Mesenchymal stem cell (in vitro differentiated cells and primary cell): ENCODE data around the gene PSPN.
"Not testable (repeated sequence)": the region's sequence is repeated elsewhere in the genome, so short reads cannot be mapped to it uniquely, and the experiment has no call there.

Experiments
- DNase-seq: peaks from one replicate; pipeline ENCODE4 v3.0.0-alpha.2; 2013
- H2AFZ ChIP-seq: one replicate; pipeline ENCODE4 v1.6.1; 2013; ENCODE audit warnings: low read depth, mild to moderate bottlenecking, control low read depth, inconsistent platforms, low read length, moderate library complexity
- H2AK5ac ChIP-seq: 2 replicates; pipeline ENCODE4 v1.6.1; 2013; ENCODE audit warnings: low read length, moderate library complexity, mild to moderate bottlenecking, inconsistent platforms; ENCODE audit not compliant: severe bottlenecking
- H2BK120ac ChIP-seq: one replicate; pipeline ENCODE4 v1.6.1; 2013; ENCODE audit warnings: low read depth, mild to moderate bottlenecking, inconsistent platforms, low read length, moderate library complexity
- H2BK12ac ChIP-seq, 2 experiments: one replicate each; pipeline ENCODE4 v1.6.1; 2013; ENCODE audit warnings: inconsistent platforms in 2 of 2, low read length in 2 of 2, mild to moderate bottlenecking in 2 of 2, moderate library complexity in 2 of 2, control low read depth in 1 of 2
- H2BK15ac ChIP-seq: one replicate; pipeline ENCODE4 v1.6.1; 2013; ENCODE audit warnings: mild to moderate bottlenecking, low read depth, inconsistent platforms; ENCODE audit not compliant: poor library complexity, severe bottlenecking
- H2BK5ac ChIP-seq: 2 replicates; pipeline ENCODE4 v1.6.1; 2013; ENCODE audit warnings: low read depth, mild to moderate bottlenecking, low read length, control low read depth, inconsistent platforms; ENCODE audit not compliant: poor library complexity, severe bottlenecking
- H3K14ac ChIP-seq, 2 experiments: one replicate each; pipeline ENCODE4 v1.6.1; 2013; ENCODE audit warnings: inconsistent platforms in 2 of 2, low read length in 2 of 2, control low read depth in 1 of 2, mild to moderate bottlenecking in 1 of 2, moderate library complexity in 1 of 2
- H3K18ac ChIP-seq, 2 experiments: one replicate each; pipeline ENCODE4 v1.6.1; 2013; ENCODE audit warnings: inconsistent platforms in 2 of 2, low read length in 2 of 2, control low read depth in 1 of 2, low read depth in 1 of 2, mild to moderate bottlenecking in 1 of 2
- H3K23ac ChIP-seq, 2 experiments: one replicate each; pipeline ENCODE4 v1.6.1; 2013; ENCODE audit warnings: inconsistent platforms in 2 of 2, low read length in 2 of 2, mild to moderate bottlenecking in 2 of 2, moderate library complexity in 2 of 2, control low read depth in 1 of 2
- H3K27ac ChIP-seq: 2 replicates; pipeline ENCODE4 v1.5.1; 2013; ENCODE audit warnings: mild to moderate bottlenecking, moderate library complexity, low read length, control low read depth, inconsistent platforms; ENCODE audit not compliant: poor library complexity, severe bottlenecking
- H3K27me3 ChIP-seq, 2 experiments: 2 replicates each; pipeline versions ENCODE4 v1.6.1 to v1.7.0; 2013; ENCODE audit warnings: low read length in 2 of 2, mild to moderate bottlenecking in 2 of 2, moderate library complexity in 2 of 2, control low read depth in 1 of 2, inconsistent platforms in 1 of 2; ENCODE audit not compliant: control insufficient read depth in 1 of 2, insufficient read depth in 1 of 2
- H3K36me3 ChIP-seq, 2 experiments: 2 replicates each; pipeline versions ENCODE4 v1.6.1 to v1.7.0; 2013; ENCODE audit warnings: low read length in 2 of 2, control low read depth in 1 of 2, inconsistent platforms in 1 of 2, low read depth in 1 of 2, mild to moderate bottlenecking in 1 of 2; ENCODE audit not compliant: insufficient read depth in 2 of 2, control insufficient read depth in 1 of 2
- H3K4ac ChIP-seq, 2 experiments: one replicate each; pipeline ENCODE4 v1.6.1; 2013; ENCODE audit warnings: inconsistent platforms in 2 of 2, low read length in 2 of 2, mild to moderate bottlenecking in 2 of 2, moderate library complexity in 2 of 2, control low read depth in 1 of 2, low read depth in 1 of 2
- H3K4me1 ChIP-seq: 2 replicates; pipeline ENCODE4 v1.6.1; 2013; ENCODE audit warnings: low read depth, low read length, control low read depth; ENCODE audit not compliant: control insufficient read depth, insufficient read depth
- H3K4me2 ChIP-seq: 2 replicates; pipeline ENCODE4 v1.6.1; 2013; ENCODE audit warnings: low read length, mild to moderate bottlenecking, inconsistent platforms; ENCODE audit not compliant: poor library complexity, severe bottlenecking
- H3K4me3 ChIP-seq, 2 experiments: 2 replicates each; pipeline versions ENCODE4 v1.5.1 to v1.7.0; 2013; ENCODE audit warnings: low read length in 2 of 2, mild to moderate bottlenecking in 2 of 2, control low read depth in 1 of 2, low read depth in 1 of 2; ENCODE audit not compliant: insufficient read depth in 1 of 2
- H3K79me1 ChIP-seq: replicated peaks from 2 replicates; pipeline ENCODE4 v1.6.1; 2013; ENCODE audit warnings: mild to moderate bottlenecking, control low read depth, low read length, inconsistent platforms; ENCODE audit not compliant: poor library complexity, severe bottlenecking
- H3K9ac ChIP-seq: 2 replicates; pipeline ENCODE4 v1.7.0; 2013; ENCODE audit warnings: mild to moderate bottlenecking, low read length, moderate library complexity
- H3K9me3 ChIP-seq: 2 replicates; pipeline ENCODE4 v1.7.0; 2013; ENCODE audit warnings: mild to moderate bottlenecking, low read length; ENCODE audit not compliant: control insufficient read depth
- H4K8ac ChIP-seq: one replicate; pipeline ENCODE4 v1.6.1; 2013; ENCODE audit warnings: inconsistent platforms, mild to moderate bottlenecking, low read length, moderate library complexity
- H4K91ac ChIP-seq: one replicate; pipeline ENCODE4 v1.6.1; 2013; ENCODE audit warnings: mild to moderate bottlenecking, low read length, inconsistent platforms
- WGBS: methylation state at CpG from one replicate; pipeline ENCODE4 v1.1.7; 2013; ENCODE audit warnings: mixed read lengths; 5-methylcytosine and 5-hydroxymethylcytosine counted together

Gene PSPN

GRCh38 chr19:6402837-6403608 is 27.3 kb upstream of the PSPN start:
- WGBS, result 78% methylated on average over 22 of the region's 22 CpGs
- Histone ChIP-seq H3K9ac (peak overlapping the region; percentile 43), H3K18ac (no peak overlapping the region), H3K23ac (no peak overlapping the region), H2BK5ac (no peak overlapping the region), H2AK5ac (no peak overlapping the region), H3K36me3 (no peaks in the 10 kb centered on the region), H3K27me3 (no peaks in the 10 kb centered on the region), H3K4ac (no peak overlapping the region), H4K8ac (no peak overlapping the region), H3K4me1 (no peaks in the 10 kb centered on the region), H2BK120ac (no peak overlapping the region), H3K27ac (no peak overlapping the region), H3K9me3 (no peaks in the 10 kb centered on the region), H3K14ac (no peak overlapping the region), H3K4me2 (no peak overlapping the region), H3K4me3 (no peak overlapping the region), H3K79me1 (no peaks in the 10 kb centered on the region), H2BK12ac (no peak overlapping the region), H4K91ac (no peak overlapping the region), H2AFZ (no peak overlapping the region), H2BK15ac (no peak overlapping the region)
- DNase-seq, result no peak

GRCh38 chr19:6402058-6402457 is 26.3 kb upstream of the PSPN start:
- H2AFZ ChIP-seq, result no peak overlapping the region

GRCh38 chr19:6400062-6400944 is 24.6 kb upstream of the PSPN start:
- H2BK15ac ChIP-seq, H2AFZ ChIP-seq, H3K23ac ChIP-seq, H2BK12ac ChIP-seq, H3K14ac ChIP-seq, H3K4me2 ChIP-seq, H2BK5ac ChIP-seq, H3K4me3 ChIP-seq, H2AK5ac ChIP-seq, H3K18ac ChIP-seq, H3K27ac ChIP-seq, H3K4ac ChIP-seq, H3K9ac ChIP-seq, H3K79me1 ChIP-seq, DNase-seq, H4K91ac ChIP-seq, H2BK120ac ChIP-seq, H3K36me3 ChIP-seq, H3K27me3 ChIP-seq, H3K9me3 ChIP-seq, H3K4me1 ChIP-seq, H4K8ac ChIP-seq: not testable (repeated sequence)
- WGBS, result 96% methylated on average over 23 of the region's 23 CpGs

More at GRCh38 chr19:6402058-6402457, 26.3 kb upstream of the PSPN start:
- H3K9me3 ChIP-seq, result no peaks in the 10 kb centered on the region
- H2BK5ac ChIP-seq, result no peak overlapping the region
- H3K27ac ChIP-seq, result no peak overlapping the region
- H3K4ac ChIP-seq, result no peak overlapping the region
- H2BK12ac ChIP-seq, result no peak overlapping the region
- H3K36me3 ChIP-seq, result no peaks in the 10 kb centered on the region
- DNase-seq, result no peak
- H4K91ac ChIP-seq, result no peak overlapping the region
- H3K4me3 ChIP-seq, result no peak overlapping the region
- H4K8ac ChIP-seq, result no peak overlapping the region
- no peak overlapping the region for H3K23ac ChIP-seq
- H3K18ac ChIP-seq, result no peak overlapping the region
- 83% methylated on average over 10 of the region's 10 CpGs for WGBS
- no peak overlapping the region for H3K9ac ChIP-seq
- no peaks in the 10 kb centered on the region for H3K27me3 ChIP-seq
- no peak overlapping the region for H3K4me2 ChIP-seq
- H3K14ac ChIP-seq, result no peak overlapping the region
- no peaks in the 10 kb centered on the region for H3K4me1 ChIP-seq
- H3K79me1 ChIP-seq, result no peaks in the 10 kb centered on the region
- H2BK120ac ChIP-seq, result no peak overlapping the region
- no peak overlapping the region for H2BK15ac ChIP-seq
- H2AK5ac ChIP-seq, result no peak overlapping the region

GRCh38 chr19:6396305-6396704 is 20.6 kb upstream of the PSPN start:
- Histone ChIP-seq H3K36me3 (peaks cover 3 to 4% of the 10 kb centered on the region in 2 experiments), H3K79me1 (peaks cover 10% of the 10 kb centered on the region), H3K27ac (no peak overlapping the region), H3K18ac (peak overlapping the region in 1 of 2 experiments; percentile 42), H3K9me3 (no peaks in the 10 kb centered on the region), H2BK120ac (no peak overlapping the region), H3K9ac (no peak overlapping the region), H2AK5ac (no peak overlapping the region), H2BK12ac (peak overlapping the region in 1 of 2 experiments; percentile 55), H3K4me3 (no peak overlapping the region), H2BK5ac (no peak overlapping the region), H3K23ac (no peak overlapping the region), H3K4me1 (peaks cover 8% of the 10 kb centered on the region), H3K4me2 (no peak overlapping the region), H3K4ac (no peak overlapping the region), H2AFZ (no peak overlapping the region), H3K27me3 (no peaks in the 10 kb centered on the region), H2BK15ac (peak overlapping the region; percentile 50), H4K8ac (no peak overlapping the region), H4K91ac (no peak overlapping the region), H3K14ac (no peak overlapping the region)
- no peak for DNase-seq
- WGBS, result 92% methylated on average over 12 of the region's 12 CpGs
